ENCODE results near the gene DRC1.

GRCh38 chr2:26451700-26452099 lies 50.0 kb downstream of the DRC1 start:
- TF ChIP-seq CTCF (conservative IDR thresholded peaks at IDR 0.05 in 1 of 2, IDR thresholded peaks at IDR 0.05 in 1 of 2; ENCODE audit: low read depth in 1 of 2, low read length in 2 of 2) = no peak
- TF ChIP-seq EZH2 (IDR thresholded peaks at IDR 0.05; ENCODE audit: low read length, missing control alignments) = no peak
